ENCODE measurements around the gene HMGB4.

The HMGB4 gene

GRCh38 chr1:33825506-33825905, 38.4 kb upstream of the HMGB4 start:
- H3K9me3 ChIP-seq (ENCODE audit: control insufficient read depth, low read length), result no peaks in the 10 kb centered on the region
- no peak overlapping the region for H3K4me3 ChIP-seq (ENCODE audit: low read length)
- H3K27me3 ChIP-seq (ENCODE audit: control insufficient read depth, insufficient read depth, low read length), result no peaks in the 10 kb centered on the region
- H3K4me1 ChIP-seq (ENCODE audit: control insufficient read depth, insufficient read depth, low read length), result no peaks in the 10 kb centered on the region
- H3K9ac ChIP-seq (ENCODE audit: low read length), result no peak overlapping the region
- no peaks in the 10 kb centered on the region for H3K36me3 ChIP-seq (ENCODE audit: control insufficient read depth, insufficient read depth, low read length)

- H3K9me3 ChIP-seq (ENCODE audit: control insufficient read depth, low read length), result no peaks in the 10 kb centered on the region
- H3K9ac ChIP-seq (ENCODE audit: low read length), result no peak overlapping the region
- no peak overlapping the region for H3K4me3 ChIP-seq (ENCODE audit: low read length)
- no peaks in the 10 kb centered on the region for H3K27me3 ChIP-seq (ENCODE audit: control insufficient read depth, insufficient read depth, low read length)
- H3K4me1 ChIP-seq (ENCODE audit: control insufficient read depth, insufficient read depth, low read length), result no peaks in the 10 kb centered on the region
- H3K36me3 ChIP-seq (ENCODE audit: control insufficient read depth, insufficient read depth, low read length), result no peaks in the 10 kb centered on the region
These were observed 37.6 kb upstream of the HMGB4 start for GRCh38 chr1:33826311-33826710.

- Histone ChIP-seq H3K9me3 (ENCODE audit: control insufficient read depth, low read length) (no peaks in the 10 kb centered on the region), H3K4me1 (ENCODE audit: control insufficient read depth, insufficient read depth, low read length) (no peaks in the 10 kb centered on the region), H3K36me3 (ENCODE audit: control insufficient read depth, insufficient read depth, low read length) (no peaks in the 10 kb centered on the region), H3K9ac (ENCODE audit: low read length) (no peak overlapping the region), H3K4me3 (ENCODE audit: low read length) (no peak overlapping the region), H3K27me3 (ENCODE audit: control insufficient read depth, insufficient read depth, low read length) (no peaks in the 10 kb centered on the region)
These were observed 37.2 kb upstream of the HMGB4 start for GRCh38 chr1:33826711-33827110.

DNA sequence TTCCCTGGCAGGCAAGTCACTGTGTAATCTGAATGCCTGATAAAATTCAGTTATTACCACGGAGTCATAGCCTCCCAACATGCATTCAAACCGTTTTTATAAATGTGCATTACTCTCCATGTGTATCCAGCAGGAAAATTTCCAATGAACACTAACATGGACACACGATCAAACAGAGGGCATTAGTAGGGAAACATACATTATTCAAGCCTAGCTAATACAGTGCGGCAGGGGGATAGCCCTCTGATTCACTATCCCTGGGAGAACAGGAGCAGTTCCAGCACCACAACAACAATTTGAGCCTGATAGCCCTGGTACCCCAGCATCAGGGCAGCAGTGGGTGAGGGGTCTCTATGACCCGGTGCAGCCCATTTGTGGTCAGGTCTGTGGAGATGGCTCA, 35.8 kb upstream of the HMGB4 start:
- no peaks in the 10 kb centered on the region for H3K9me3 ChIP-seq (ENCODE audit: control insufficient read depth, low read length)
- H3K36me3 ChIP-seq (ENCODE audit: control insufficient read depth, insufficient read depth, low read length), result no peaks in the 10 kb centered on the region
- no peak overlapping the region for H3K4me3 ChIP-seq (ENCODE audit: low read length)
- no peaks in the 10 kb centered on the region for H3K4me1 ChIP-seq (ENCODE audit: control insufficient read depth, insufficient read depth, low read length)
- no peaks in the 10 kb centered on the region for H3K27me3 ChIP-seq (ENCODE audit: control insufficient read depth, insufficient read depth, low read length)
- H3K9ac ChIP-seq (ENCODE audit: low read length), result no peak overlapping the region

GRCh38 chr1:33828654-33829053, 35.2 kb upstream of the HMGB4 start:
- Histone ChIP-seq H3K9me3 (ENCODE audit: control insufficient read depth, low read length) (no peaks in the 10 kb centered on the region), H3K4me3 (ENCODE audit: low read length) (no peak overlapping the region), H3K27me3 (ENCODE audit: control insufficient read depth, insufficient read depth, low read length) (no peaks in the 10 kb centered on the region), H3K4me1 (ENCODE audit: control insufficient read depth, insufficient read depth, low read length) (no peaks in the 10 kb centered on the region), H3K36me3 (ENCODE audit: control insufficient read depth, insufficient read depth, low read length) (no peaks in the 10 kb centered on the region), H3K9ac (ENCODE audit: low read length) (no peak overlapping the region)

DNA sequence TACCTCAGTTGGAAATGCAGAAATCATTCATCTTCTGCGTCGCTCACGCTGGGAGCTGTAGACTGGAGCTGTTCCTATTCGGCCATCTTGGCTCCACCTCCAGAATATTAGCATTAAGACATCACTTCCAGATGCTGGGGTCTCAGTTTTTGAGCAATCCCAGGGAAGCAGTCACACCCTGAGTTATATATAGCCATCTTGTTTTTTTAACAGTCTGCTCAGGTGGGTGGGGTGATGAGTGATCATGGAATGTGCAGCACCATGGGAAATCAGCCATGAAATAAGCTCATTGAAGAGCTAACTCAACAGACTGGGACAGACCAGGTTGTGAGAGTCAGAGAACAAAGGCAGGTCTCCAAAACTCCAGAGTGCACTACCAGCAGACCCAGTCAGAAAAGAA, 27.0 kb upstream of the HMGB4 start:
- H3K9me3 ChIP-seq (ENCODE audit: control insufficient read depth, low read length), result no peaks in the 10 kb centered on the region
- H3K4me1 ChIP-seq (ENCODE audit: control insufficient read depth, insufficient read depth, low read length), result no peaks in the 10 kb centered on the region
- H3K9ac ChIP-seq (ENCODE audit: low read length), result no peak overlapping the region
- H3K27me3 ChIP-seq (ENCODE audit: control insufficient read depth, insufficient read depth, low read length), result no peaks in the 10 kb centered on the region
- no peak overlapping the region for H3K4me3 ChIP-seq (ENCODE audit: low read length)
- H3K36me3 ChIP-seq (ENCODE audit: control insufficient read depth, insufficient read depth, low read length), result no peaks in the 10 kb centered on the region

DNA sequence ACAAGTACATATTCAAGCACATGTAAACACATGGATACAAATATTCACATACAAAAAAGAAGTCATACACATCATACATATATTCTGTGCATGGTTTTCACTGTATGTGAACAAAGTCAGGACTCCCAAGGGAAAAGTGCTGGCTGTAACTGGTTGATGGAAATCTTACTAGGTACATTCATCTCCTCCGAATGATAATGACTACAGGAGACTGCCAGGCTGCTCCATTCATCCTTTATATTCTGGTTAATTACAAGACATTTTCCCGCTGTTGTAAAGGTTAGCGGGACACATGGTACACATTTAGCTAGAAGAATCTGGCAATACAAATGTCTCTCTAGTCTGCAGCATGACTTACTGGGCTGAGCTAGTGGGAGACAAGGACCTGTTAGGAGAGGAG, 26.2 kb upstream of the HMGB4 start:
- Histone ChIP-seq H3K27me3 (ENCODE audit: control insufficient read depth, insufficient read depth, low read length) (no peaks in the 10 kb centered on the region), H3K9me3 (ENCODE audit: control insufficient read depth, low read length) (no peaks in the 10 kb centered on the region), H3K36me3 (ENCODE audit: control insufficient read depth, insufficient read depth, low read length) (no peaks in the 10 kb centered on the region), H3K4me1 (ENCODE audit: control insufficient read depth, insufficient read depth, low read length) (no peaks in the 10 kb centered on the region), H3K4me3 (ENCODE audit: low read length) (no peak overlapping the region), H3K9ac (ENCODE audit: low read length) (no peak overlapping the region)

- Histone ChIP-seq H3K9me3 (ENCODE audit: control insufficient read depth, low read length) (no peaks in the 10 kb centered on the region), H3K4me3 (ENCODE audit: low read length) (no peak overlapping the region), H3K36me3 (ENCODE audit: control insufficient read depth, insufficient read depth, low read length) (no peaks in the 10 kb centered on the region), H3K27me3 (ENCODE audit: control insufficient read depth, insufficient read depth, low read length) (no peaks in the 10 kb centered on the region), H3K9ac (ENCODE audit: low read length) (no peak overlapping the region), H3K4me1 (ENCODE audit: control insufficient read depth, insufficient read depth, low read length) (no peaks in the 10 kb centered on the region)
These were observed 22.4 kb upstream of the HMGB4 start for GRCh38 chr1:33841494-33841893.

- H3K9me3 ChIP-seq (ENCODE audit: control insufficient read depth, low read length), result no peaks in the 10 kb centered on the region
- no peaks in the 10 kb centered on the region for H3K4me1 ChIP-seq (ENCODE audit: control insufficient read depth, insufficient read depth, low read length)
- no peak overlapping the region for H3K9ac ChIP-seq (ENCODE audit: low read length)
- H3K4me3 ChIP-seq (ENCODE audit: low read length), result no peak overlapping the region
- no peaks in the 10 kb centered on the region for H3K36me3 ChIP-seq (ENCODE audit: control insufficient read depth, insufficient read depth, low read length)
- H3K27me3 ChIP-seq (ENCODE audit: control insufficient read depth, insufficient read depth, low read length), result no peaks in the 10 kb centered on the region
These were observed 21.5 kb upstream of the HMGB4 start for GRCh38 chr1:33842348-33842747.

- H3K9ac ChIP-seq (ENCODE audit: low read length), result no peak overlapping the region
- H3K27me3 ChIP-seq (ENCODE audit: control insufficient read depth, insufficient read depth, low read length), result no peaks in the 10 kb centered on the region
- no peaks in the 10 kb centered on the region for H3K9me3 ChIP-seq (ENCODE audit: control insufficient read depth, low read length)
- H3K4me3 ChIP-seq (ENCODE audit: low read length), result no peak overlapping the region
- no peaks in the 10 kb centered on the region for H3K36me3 ChIP-seq (ENCODE audit: control insufficient read depth, insufficient read depth, low read length)
- no peaks in the 10 kb centered on the region for H3K4me1 ChIP-seq (ENCODE audit: control insufficient read depth, insufficient read depth, low read length)
These were observed 19.7 kb upstream of the HMGB4 start for GRCh38 chr1:33844166-33844565.

DNA sequence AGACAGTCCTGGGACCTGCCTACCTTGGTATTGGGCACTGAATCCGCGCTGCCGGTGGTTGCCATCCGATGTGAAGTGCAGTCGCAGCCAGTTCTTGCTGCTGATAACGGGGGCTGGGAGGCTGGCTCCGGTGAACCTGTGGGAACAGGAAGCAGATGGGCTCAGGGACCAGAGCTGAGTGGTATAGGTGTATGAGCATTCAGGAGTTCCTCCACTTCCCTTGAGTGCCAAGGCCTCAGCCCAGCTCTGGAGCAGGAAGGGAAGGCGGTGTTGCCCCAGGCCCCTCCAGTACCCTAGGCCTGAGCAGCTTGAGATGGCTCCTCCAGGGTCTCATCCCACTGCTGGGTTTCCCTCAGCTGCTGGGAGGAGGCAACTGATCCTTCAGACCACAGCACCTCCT, 17.0 kb upstream of the HMGB4 start:
- Histone ChIP-seq H3K9ac (ENCODE audit: low read length) (no peak overlapping the region), H3K4me1 (ENCODE audit: control insufficient read depth, insufficient read depth, low read length) (no peaks in the 10 kb centered on the region), H3K36me3 (ENCODE audit: control insufficient read depth, insufficient read depth, low read length) (no peaks in the 10 kb centered on the region), H3K4me3 (ENCODE audit: low read length) (no peak overlapping the region), H3K9me3 (ENCODE audit: control insufficient read depth, low read length) (no peaks in the 10 kb centered on the region), H3K27me3 (ENCODE audit: control insufficient read depth, insufficient read depth, low read length) (no peaks in the 10 kb centered on the region)

DNA sequence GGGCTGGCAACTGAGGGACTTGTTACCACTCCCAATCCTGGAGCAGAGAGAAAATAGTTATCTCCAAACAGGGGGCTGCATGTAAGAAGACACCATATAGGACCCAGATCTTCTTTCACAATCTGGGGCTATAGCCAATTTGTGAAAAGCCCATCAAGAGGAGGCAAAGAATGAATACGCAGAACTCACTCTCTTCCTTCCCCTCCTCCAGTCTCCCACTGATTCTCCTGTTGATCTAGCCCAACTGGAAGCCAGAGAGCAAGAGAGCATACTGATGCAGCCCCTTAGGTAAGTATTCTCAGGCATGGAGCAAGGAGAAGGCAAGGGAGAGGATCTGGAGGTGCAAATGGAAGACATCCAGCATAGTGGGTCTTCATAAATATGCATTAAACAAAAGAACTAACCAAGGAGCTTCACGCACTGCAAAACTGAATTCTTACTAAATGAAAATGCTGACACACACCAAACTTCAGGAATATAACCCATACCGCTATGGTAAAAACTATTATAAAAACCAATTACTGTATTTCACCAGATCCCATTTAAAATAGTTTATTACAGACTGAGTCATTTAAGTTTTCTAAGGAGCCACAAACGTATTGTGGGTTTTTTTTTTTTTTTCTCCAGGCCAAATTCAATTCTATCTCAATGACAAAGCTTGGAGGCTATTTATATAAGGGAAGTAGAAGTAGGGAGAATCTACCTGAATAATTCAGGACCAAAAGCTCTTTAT, 15.5 kb upstream of the HMGB4 start:
- Histone ChIP-seq H3K4me1 (ENCODE audit: control insufficient read depth, insufficient read depth, low read length) (no peaks in the 10 kb centered on the region), H3K36me3 (ENCODE audit: control insufficient read depth, insufficient read depth, low read length) (no peaks in the 10 kb centered on the region), H3K4me3 (ENCODE audit: low read length) (no peak overlapping the region), H3K9ac (ENCODE audit: low read length) (no peak overlapping the region), H3K27me3 (ENCODE audit: control insufficient read depth, insufficient read depth, low read length) (no peaks in the 10 kb centered on the region), H3K9me3 (ENCODE audit: control insufficient read depth, low read length) (no peaks in the 10 kb centered on the region)

- Histone ChIP-seq H3K4me1 (ENCODE audit: control insufficient read depth, insufficient read depth, low read length) (no peaks in the 10 kb centered on the region), H3K9me3 (ENCODE audit: control insufficient read depth, low read length) (no peaks in the 10 kb centered on the region), H3K27me3 (ENCODE audit: control insufficient read depth, insufficient read depth, low read length) (no peaks in the 10 kb centered on the region), H3K4me3 (ENCODE audit: low read length) (no peak overlapping the region), H3K9ac (ENCODE audit: low read length) (no peak overlapping the region), H3K36me3 (ENCODE audit: control insufficient read depth, insufficient read depth, low read length) (no peaks in the 10 kb centered on the region)
These were observed 14.7 kb upstream of the HMGB4 start for GRCh38 chr1:33849211-33849610.
